A673 (cell line): Measurements from ENCODE around the gene NUMA1. TPM values are rescaled to one million over a fixed set of nuclear protein-coding genes. Genes with fewer than 3 reads are reported as not detected.

Experiments used
- BruUV-seq: library from RNA; stranded (reverse); fragments of 400-500 nt; replicated peaks from 2 replicates; lab custom pipeline; 2021; lab: Mats Ljungman, UMichigan
- CTCF ChIA-PET: fragments of 300-600 bp; sonication (Branson Sonifier 250); formaldehyde crosslinking; loops from one replicate; lab custom pipeline; 2022; ENCODE audit warnings: antibody characterized with exemption; lab: Charles Lee
- POLR2A ChIA-PET: fragments of 300-600 bp; sonication (Branson Sonifier 250); formaldehyde crosslinking; loops from one replicate; lab custom pipeline; 2022; ENCODE audit warnings: antibody characterized with exemption; ENCODE audit not compliant: low non-redundant PET; lab: Charles Lee
- DNase-seq: peaks from one replicate; pipeline ENCODE4 v3.0.0-alpha.2; 2015; ENCODE audit warnings: low spot score
- H3K27ac ChIP-seq: fragments of 200-600 bp; sonication (generic); 2 replicates; pipeline ENCODE4 v1.5.1; 2016; ENCODE audit warnings: mixed run types, low read depth, mild to moderate bottlenecking, mixed read lengths, antibody characterized with exemption, low read length; ENCODE audit not compliant: poor library complexity, severe bottlenecking
- H3K27me3 ChIP-seq: fragments of 200-600 bp; sonication (generic); replicated peaks from 2 replicates; pipeline ENCODE4 v1.6.1; 2017; ENCODE audit warnings: mixed run types, low read depth, mild to moderate bottlenecking, mixed read lengths, antibody characterized with exemption, low read length; ENCODE audit not compliant: insufficient read depth, poor library complexity
- H3K36me3 ChIP-seq: fragments of 200-600 bp; sonication (generic); 2 replicates; pipeline ENCODE4 v1.6.1; 2016; ENCODE audit warnings: mixed run types, mild to moderate bottlenecking, mixed read lengths, antibody characterized with exemption, low read length; ENCODE audit not compliant: insufficient read depth, poor library complexity, severe bottlenecking
- H3K4me1 ChIP-seq: fragments of 200-600 bp; sonication (generic); 2 replicates; pipeline ENCODE4 v1.6.1; 2017; ENCODE audit warnings: mixed run types, mild to moderate bottlenecking, mixed read lengths, antibody characterized with exemption, low read length; ENCODE audit not compliant: insufficient read depth, poor library complexity, severe bottlenecking
- H3K4me3 ChIP-seq: fragments of 200-600 bp; sonication (generic); 2 replicates; pipeline ENCODE4 v1.5.1; 2016; ENCODE audit warnings: low read depth, mixed run types, mild to moderate bottlenecking, mixed read lengths, low read length; ENCODE audit not compliant: poor library complexity, severe bottlenecking
- H3K9me3 ChIP-seq: fragments of 200-600 bp; sonication (generic); 2 replicates; pipeline ENCODE4 v1.6.1; 2016; ENCODE audit warnings: mixed run types, low read depth, mild to moderate bottlenecking, mixed read lengths, antibody characterized with exemption, low read length; ENCODE audit not compliant: poor library complexity, severe bottlenecking
- EZH2 ChIP-seq: fragments of 200-600 bp; sonication (generic); IDR thresholded peaks from 2 replicates; pipeline ENCODE4 v1.6.1; 2017; ENCODE audit warnings: borderline replicate concordance, low read depth, mild to moderate bottlenecking, mixed read lengths, antibody characterized with exemption, low read length; ENCODE audit not compliant: poor library complexity, severe bottlenecking
- intact Hi-C: fragments of 100-400 bp; cut with micrococcal nuclease; formaldehyde crosslinking; loops from one replicate; pipeline ENCODE4 v1.10.0; 2022; ENCODE audit not compliant: unreplicated experiment
- total RNA-seq: library from RNA; stranded (reverse); gene quantifications from 2 replicates; pipeline ENCODE4 v1.2.3, GENCODE V29; 2021
- TF ChIP-seq, protein P1 (sequence below): fragments of 300-800, 200-600 bp; sonication (generic); conservative IDR thresholded peaks from 2 replicates; pipeline ENCODE4 v1.5.1; 2017; ENCODE audit warnings: low read depth, mild to moderate bottlenecking, antibody characterized with exemption, low read length, moderate library complexity, mixed read lengths

Gene NUMA1
- total RNA-seq, 1 experiment from 2014 or later, result 216 TPM

DNA sequence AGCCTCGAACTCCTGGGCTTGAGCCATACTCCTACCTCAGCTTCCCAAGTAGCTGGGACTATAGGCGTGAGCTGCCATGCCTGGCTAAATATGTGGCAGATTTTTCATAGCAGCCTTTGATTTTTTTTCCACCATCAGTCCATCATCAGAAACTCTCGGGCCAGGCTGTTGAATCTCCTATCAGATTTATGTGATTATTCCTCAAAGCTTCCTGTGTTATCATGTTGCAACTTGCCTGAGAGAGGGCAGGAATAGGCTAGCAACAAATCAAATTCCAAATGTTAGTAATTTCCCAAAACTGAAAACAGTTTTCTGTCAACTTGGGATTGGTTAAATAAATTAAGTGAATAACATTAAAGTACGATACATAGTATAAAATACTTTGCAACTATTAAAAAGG, 3.7 kb upstream of the NUMA1 start:
- no peaks in the 10 kb centered on the region for H3K9me3 ChIP-seq
- no peak for DNase-seq
- TF ChIP-seq, protein P1, sequence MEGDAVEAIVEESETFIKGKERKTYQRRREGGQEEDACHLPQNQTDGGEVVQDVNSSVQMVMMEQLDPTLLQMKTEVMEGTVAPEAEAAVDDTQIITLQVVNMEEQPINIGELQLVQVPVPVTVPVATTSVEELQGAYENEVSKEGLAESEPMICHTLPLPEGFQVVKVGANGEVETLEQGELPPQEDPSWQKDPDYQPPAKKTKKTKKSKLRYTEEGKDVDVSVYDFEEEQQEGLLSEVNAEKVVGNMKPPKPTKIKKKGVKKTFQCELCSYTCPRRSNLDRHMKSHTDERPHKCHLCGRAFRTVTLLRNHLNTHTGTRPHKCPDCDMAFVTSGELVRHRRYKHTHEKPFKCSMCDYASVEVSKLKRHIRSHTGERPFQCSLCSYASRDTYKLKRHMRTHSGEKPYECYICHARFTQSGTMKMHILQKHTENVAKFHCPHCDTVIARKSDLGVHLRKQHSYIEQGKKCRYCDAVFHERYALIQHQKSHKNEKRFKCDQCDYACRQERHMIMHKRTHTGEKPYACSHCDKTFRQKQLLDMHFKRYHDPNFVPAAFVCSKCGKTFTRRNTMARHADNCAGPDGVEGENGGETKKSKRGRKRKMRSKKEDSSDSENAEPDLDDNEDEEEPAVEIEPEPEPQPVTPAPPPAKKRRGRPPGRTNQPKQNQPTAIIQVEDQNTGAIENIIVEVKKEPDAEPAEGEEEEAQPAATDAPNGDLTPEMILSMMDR, result no peak
- no peak for TF ChIP-seq EZH2
- no peaks in the 10 kb centered on the region for H3K36me3 ChIP-seq
- no peak overlapping the region for H3K4me3 ChIP-seq
- BruUV-seq, result no TSS peak
- H3K27ac ChIP-seq, result no peak overlapping the region
- H3K27me3 ChIP-seq, result no peaks in the 10 kb centered on the region
- peaks cover 7% of the 10 kb centered on the region for H3K4me1 ChIP-seq
- ChIA-PET CTCF (no interaction called here), POLR2A (no interaction called here)
- intact Hi-C loops, result no loop called here

DNA sequence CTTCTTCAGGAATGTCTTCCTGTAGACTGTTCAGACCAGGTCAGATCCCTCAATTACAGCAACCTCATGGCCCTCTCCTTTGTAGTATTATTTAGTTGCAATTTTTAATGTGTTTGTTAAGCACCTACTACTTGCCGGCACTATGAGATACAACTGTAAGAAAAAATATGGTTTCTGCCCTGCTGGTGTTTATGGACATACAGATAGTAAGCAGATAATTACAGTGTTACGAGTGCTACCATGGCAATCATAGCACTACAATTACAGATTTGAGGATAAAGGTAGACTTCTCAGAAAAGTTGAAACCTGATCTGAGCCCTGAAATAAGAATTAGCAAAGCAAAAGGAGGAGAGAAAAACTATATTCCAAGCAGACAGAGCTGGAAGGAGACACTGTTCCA, 3.1 kb upstream of the NUMA1 start:
- BruUV-seq, result no TSS peak
- TF ChIP-seq, protein P1, result no peak
- TF ChIP-seq EZH2, result no peak
- CTCF ChIA-PET, result no interaction called here
- Histone ChIP-seq H3K36me3 (no peaks in the 10 kb centered on the region), H3K27me3 (no peaks in the 10 kb centered on the region), H3K4me3 (no peak overlapping the region), H3K27ac (no peak overlapping the region), H3K4me1 (peaks cover 10% of the 10 kb centered on the region), H3K9me3 (no peaks in the 10 kb centered on the region)
- POLR2A ChIA-PET, result no interaction called here
- DNase-seq, result no peak
- intact Hi-C loops, result no loop called here

DNA sequence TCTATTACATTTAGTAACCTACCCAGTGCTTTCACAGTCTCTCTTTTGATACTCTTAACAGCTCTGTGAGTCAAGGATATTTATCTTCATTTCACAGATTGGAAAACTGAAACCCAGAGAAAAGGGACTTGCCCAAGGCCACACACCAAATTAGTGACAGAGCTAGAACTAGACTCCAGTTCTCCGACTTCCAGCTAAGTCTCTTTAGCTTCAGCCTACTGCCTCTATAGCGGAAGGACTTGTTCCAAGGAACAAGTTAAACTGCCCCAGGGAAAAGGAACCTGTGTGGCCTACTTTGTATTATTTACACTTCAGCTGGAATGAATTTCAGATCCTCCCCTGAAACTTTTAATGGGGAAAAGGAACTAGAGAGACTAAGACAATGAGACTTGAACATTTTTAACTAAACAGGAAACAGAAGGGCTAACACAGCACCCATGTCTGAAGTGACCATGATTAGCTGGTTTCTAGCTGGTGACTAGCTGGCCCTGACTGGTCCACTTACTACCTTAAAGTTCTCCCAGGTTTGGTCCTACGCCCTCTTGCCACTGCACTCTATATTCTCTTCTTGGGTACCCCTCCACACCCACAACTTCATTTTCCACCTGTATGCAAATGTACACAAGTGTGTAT, 1.6 kb upstream of the NUMA1 start:
- POLR2A ChIA-PET, result no interaction called here
- Histone ChIP-seq H3K9me3 (no peaks in the 10 kb centered on the region), H3K4me1 (peaks cover 14% of the 10 kb centered on the region), H3K4me3 (no peak overlapping the region), H3K36me3 (no peaks in the 10 kb centered on the region), H3K27ac (peak overlapping the region; percentile 86), H3K27me3 (no peaks in the 10 kb centered on the region)
- intact Hi-C loops, result loop anchor here (2.0 kb wide), 1 partner anchor 41 kb away; no protein-coding TSS in a partner anchor
- TF ChIP-seq EZH2, result no peak
- TF ChIP-seq, protein P1, result no peak
- no TSS peak for BruUV-seq
- CTCF ChIA-PET, result interaction anchor here (0.7 to 0.9 kb wide), 2 partner anchors 57 to 349 kb away, joined by 4 to 6 read pairs; no protein-coding TSS in a partner anchor
- no peak for DNase-seq
